GM18520 (cell line): ENCODE data around the gene PDS5B.
"Not testable (repeated sequence)": the region's sequence is repeated elsewhere in the genome, so short reads cannot be mapped to it uniquely, and the experiment has no call there.

Source experiments
- ATAC-seq: cut with Tn5 transposase; IDR thresholded peaks from one replicate; pipeline ENCODE4 v1.9.1; 2021; ENCODE audit not compliant: unreplicated experiment

Gene PDS5B

GRCh38 chr13:32586080-32586900, at the start of gene PDS5B:
Gene PDS5B (plus strand): TSS chr13:32586452. CDS start chr13:32648773, 62,321 bp downstream.
- peak; percentile 81 for ATAC-seq

GRCh38 chr13:32537580-32538142, 48.6 kb upstream of the PDS5B start:
- ATAC-seq, result no peak

- peak; percentile 47 for ATAC-seq
Measured at GRCh38 chr13:32538143-32538620, 48.1 kb upstream of the PDS5B start.

- ATAC-seq, result peak; percentile 94
Measured at GRCh38 chr13:32538621-32539246, 47.5 kb upstream of the PDS5B start, which contains the start of gene N4BP2L2. Gene N4BP2L2 (minus strand): TSS chr13:32538795. CDS start chr13:32537027, 1,768 bp downstream.

GRCh38 chr13:32542221-32542620, 44.0 kb upstream of the PDS5B start:
- ATAC-seq, result no peak

- no peak for ATAC-seq
Measured at GRCh38 chr13:32545083-32545482, 41.2 kb upstream of the PDS5B start.

GRCh38 chr13:32548837-32549236, 37.4 kb upstream of the PDS5B start:
- ATAC-seq, result no peak

GRCh38 chr13:32549788-32550187, 36.5 kb upstream of the PDS5B start:
- no peak for ATAC-seq

GRCh38 chr13:32553720-32554119, 32.5 kb upstream of the PDS5B start:
- ATAC-seq, result no peak

GRCh38 chr13:32555613-32556012, 30.6 kb upstream of the PDS5B start:
- no peak for ATAC-seq

- ATAC-seq, result not testable (repeated sequence)
Measured at GRCh38 chr13:32560842-32561241, 25.4 kb upstream of the PDS5B start.

- ATAC-seq, result not testable (repeated sequence)
Measured at GRCh38 chr13:32575687-32576086, 10.6 kb upstream of the PDS5B start.

- ATAC-seq, result no peak
Measured at GRCh38 chr13:32577032-32577431, 9.2 kb upstream of the PDS5B start.

GRCh38 chr13:32581177-32581786, 5.0 kb upstream of the PDS5B start:
- no peak for ATAC-seq

GRCh38 chr13:32582281-32582680, 4.0 kb upstream of the PDS5B start:
- ATAC-seq, result no peak

GRCh38 chr13:32582991-32583390, 3.3 kb upstream of the PDS5B start:
- ATAC-seq, result no peak

- no peak for ATAC-seq
Measured at GRCh38 chr13:32585550-32586079, 637 bp upstream of the PDS5B start.

- peak; percentile 21 for ATAC-seq
Measured at GRCh38 chr13:32587011-32587810, 959 bp downstream of the PDS5B start.

GRCh38 chr13:32587811-32588170, 1.5 kb downstream of the PDS5B start:
- ATAC-seq, result no peak

- no peak for ATAC-seq
Measured at GRCh38 chr13:32588736-32589135, 2.5 kb downstream of the PDS5B start.
